Measurements from ENCODE around the gene IRAK1. TPM values are rescaled to one million over a fixed set of nuclear protein-coding genes. Genes with fewer than 3 reads are reported as not detected.

IRAK1 gene
- total and polyA plus RNA-seq, 2 donors (not counting 3 experiments of a cell fraction or from before 2014, with no cell fraction given): 63.6 to 138 TPM

- FAIRE-seq (no peak), DNase-seq (ENCODE audit: low read depth, low spot score) (peak; percentile 26)
- Histone ChIP-seq H3K9me1 (replicated peaks; ENCODE audit: control insufficient read depth, extremely low read depth, insufficient read depth, low read length) (no peaks in the 10 kb centered on the region), H3K9ac (replicated peaks; ENCODE audit: extremely low read depth, insufficient read depth, low read length) (peak overlapping the region; percentile 48), H3K27me3 (ENCODE audit: control insufficient read depth in 2 of 2, insufficient read depth in 2 of 2, low read length in 2 of 2) (no peaks in the 10 kb centered on the region), H3K9me3 (replicated peaks; ENCODE audit: control insufficient read depth, insufficient read depth, low read length) (no peaks in the 10 kb centered on the region), H3K27ac (ENCODE audit: insufficient read depth, low read depth, low read length) (peak overlapping the region; percentile 87), H3K4me3 (replicated peaks in 1 of 3; ENCODE audit: insufficient read depth in 1 of 3, low read depth in 1 of 3, low read length in 3 of 3) (no peak overlapping the region), H3K4me1 (ENCODE audit: control insufficient read depth, extremely low read depth, insufficient read depth, low read length) (peaks cover 32% of the 10 kb centered on the region), H3K79me2 (ENCODE audit: control insufficient read depth, insufficient read depth, low read length) (peaks cover 46% of the 10 kb centered on the region), H3K36me3 (ENCODE audit: control insufficient read depth in 2 of 2, extremely low read depth in 1 of 2, insufficient read depth in 2 of 2, low read length in 2 of 2) (no peaks in the 10 kb centered on the region), H3K4me2 (ENCODE audit: insufficient read depth, low read length) (peak overlapping the region; percentile 69), H4K20me1 (replicated peaks; ENCODE audit: control insufficient read depth, extremely low read depth, insufficient read depth, low read length) (no peaks in the 10 kb centered on the region), H2AFZ (ENCODE audit: low read depth, low read length) (no peak overlapping the region)
- ChIA-PET CTCF (interaction anchor here (0.7 to 2.2 kb wide), 7 partner anchors 20 to 269 kb away, joined by 3 to 39 read pairs (median 4); partner anchors contain the start of gene IRAK1), POLR2A (no interaction called here)
- dilution Hi-C loops (cut with MboI; ENCODE audit: extremely low pct_ligation_motif_present, low sequenced_read_pairs) (no loop called here), intact Hi-C loops (cut with micrococcal nuclease) (loop anchor here (2.0 to 10.0 kb wide), 2 partner anchors 50 to 282 kb away; partner anchors contain the start of genes MECP2 and PLXNB3)
- TF ChIP-seq EZH2 (IDR thresholded peaks at IDR 0.05; ENCODE audit: borderline replicate concordance, low read depth, low read length, severe bottlenecking): no peak
- no peak for TF ChIP-seq POLR2AphosphoS5 (IDR thresholded peaks at IDR 0.05; ENCODE audit: insufficient read depth, low read depth, low read length)
- no peak for TF ChIP-seq FOS (IDR thresholded peaks at IDR 0.05; ENCODE audit: borderline replicate concordance, insufficient read depth, low read length)
- TF ChIP-seq GATA2 (IDR thresholded peaks at IDR 0.05; ENCODE audit: insufficient read depth, insufficient read length, low read depth, low read length): no peak
- TF ChIP-seq MAX (IDR thresholded peaks at IDR 0.05; ENCODE audit: insufficient read depth, insufficient read length): no peak
- BruUV-seq (replicated peaks): no TSS peak
These were observed 27.4 kb upstream of the IRAK1 start for GRCh38 chrX:154046940-154047610.

Data from endothelial cell of umbilical vein (primary cell).